Thymus (tissue), 11 donors: Measurements from ENCODE around the gene EPHA6. TPM values are rescaled to one million over a fixed set of nuclear protein-coding genes. Genes with fewer than 3 reads are reported as not detected.
"Not testable (repeated sequence)": the region's sequence is repeated elsewhere in the genome, so short reads cannot be mapped to it uniquely, and the experiment has no call there.

Experiments
- DNase-seq, 9 donors: peaks; one replicate each; pipeline ENCODE4 v3.0.0-alpha.2; 2013; ENCODE audit warnings: low spot score in 9 of 9, low read depth in 6 of 9, missing footprints in 1 of 9
- H3K27ac ChIP-seq, 2 donors: one replicate each; pipeline ENCODE4 v1.5.1; 2013; ENCODE audit warnings: control low read depth in 1 of 2, low read depth in 1 of 2, low read length in 1 of 2, mild to moderate bottlenecking in 1 of 2, moderate library complexity in 1 of 2
- H3K27me3 ChIP-seq, 2 donors: one replicate each; pipeline ENCODE4 v1.5.1; 2013; ENCODE audit warnings: low read length in 1 of 2; ENCODE audit not compliant: control insufficient read depth in 2 of 2, insufficient read depth in 1 of 2
- H3K36me3 ChIP-seq, 2 donors: one replicate each; pipeline ENCODE4 v1.5.1; 2013; ENCODE audit warnings: low read length in 1 of 2, mild to moderate bottlenecking in 1 of 2, moderate library complexity in 1 of 2; ENCODE audit not compliant: control insufficient read depth in 2 of 2, insufficient read depth in 2 of 2
- H3K4me1 ChIP-seq, 2 donors: one replicate each; pipeline ENCODE4 v1.5.1; 2013; ENCODE audit warnings: low read length in 2 of 2; ENCODE audit not compliant: control insufficient read depth in 2 of 2, insufficient read depth in 2 of 2
- H3K4me3 ChIP-seq, 2 donors: one replicate each; pipeline ENCODE4 v1.5.1; 2013; ENCODE audit warnings: low read length in 2 of 2, control low read depth in 1 of 2, mild to moderate bottlenecking in 1 of 2
- H3K9me3 ChIP-seq, 2 donors: one replicate each; pipeline ENCODE4 v1.5.1; 2013; ENCODE audit warnings: low read length in 1 of 2, mild to moderate bottlenecking in 1 of 2; ENCODE audit not compliant: control insufficient read depth in 2 of 2, insufficient read depth in 1 of 2
- WGBS: extraction: QIAGEN DNeasy Blood & Tissue Kit; methylation state at CpG from one replicate; pipeline ENCODE4 v1.1.7; 2013; 5-methylcytosine and 5-hydroxymethylcytosine counted together
- polyA plus RNA-seq: library from polyadenylated mRNA; stranded (reverse); fragments of 200-250 nt; gene quantifications from one replicate; pipeline ENCODE4 v1.2.3, GENCODE V29; 2013
- total RNA-seq: library from RNA; stranded (reverse); fragments of 120-200 nt; gene quantifications from one replicate; pipeline ENCODE4 v1.2.4, GENCODE V29; 2013
- donor health status: healthy.

Gene EPHA6
- total and polyA plus RNA-seq, 2 donors, result 0.09 to 1.3 TPM

- DNase-seq, result no peak
- WGBS, result 89% methylated on average over 2 of the region's 2 CpGs
- Histone ChIP-seq H3K4me1 (no peaks in the 10 kb centered on the region), H3K27me3 (no peaks in the 10 kb centered on the region), H3K36me3 (no peaks in the 10 kb centered on the region), H3K27ac (no peak overlapping the region), H3K4me3 (no peak overlapping the region), H3K9me3 (peaks cover 0 to 6% of the 10 kb centered on the region in 2 donors)
These were observed 796.2 kb downstream of the EPHA6 start for GRCh38 chr3:97610626-97611025.

DNA sequence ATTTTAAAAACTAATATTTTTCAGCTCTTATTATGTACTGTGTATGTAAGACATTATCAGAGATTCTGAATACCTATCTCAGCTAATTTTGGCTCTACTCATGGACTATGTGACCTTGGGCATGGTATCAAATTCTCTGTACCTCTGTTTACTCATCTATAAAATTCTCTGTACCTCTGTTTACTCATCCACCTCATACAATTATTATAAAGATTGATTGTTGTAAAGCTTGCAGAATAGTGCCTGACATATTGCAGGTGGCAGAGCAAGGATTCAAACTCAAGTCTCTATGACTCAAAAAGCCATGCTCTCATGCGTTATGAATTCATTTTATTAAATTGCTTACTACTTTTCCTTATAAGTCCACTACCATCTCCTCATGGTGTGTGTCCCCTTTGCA lies 798.2 kb downstream of the EPHA6 start:
- Histone ChIP-seq H3K27me3 (no peaks in the 10 kb centered on the region), H3K36me3 (no peaks in the 10 kb centered on the region), H3K4me1 (no peaks in the 10 kb centered on the region), H3K4me3 (no peak overlapping the region), H3K9me3 (peaks cover 0 to 10% of the 10 kb centered on the region in 2 donors), H3K27ac (no peak overlapping the region)
- 91% methylated on average over 1 of the region's 1 CpG for WGBS
- no peak for DNase-seq

DNA sequence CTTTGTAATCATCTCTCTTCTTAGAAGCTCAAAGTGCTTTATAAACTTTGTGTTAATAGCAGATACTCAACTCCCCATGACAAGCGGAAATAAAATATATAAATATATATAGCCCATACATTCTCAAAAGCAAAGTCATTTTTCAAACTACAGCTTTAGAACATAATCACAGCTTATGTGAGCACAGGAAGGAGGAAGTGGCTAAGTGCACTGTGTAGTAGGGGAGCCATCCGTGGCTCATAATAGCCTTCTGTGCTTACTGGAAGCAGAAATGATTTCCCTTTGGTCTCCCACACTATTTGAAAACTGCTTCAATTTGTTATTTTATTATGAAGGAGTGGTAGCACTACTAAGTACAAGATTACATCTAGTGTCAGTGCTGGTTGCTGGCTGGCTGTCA lies 798.7 kb downstream of the EPHA6 start:
- H3K4me1 ChIP-seq, result no peaks in the 10 kb centered on the region
- H3K27ac ChIP-seq, result no peak overlapping the region
- DNase-seq, result no peak
- H3K27me3 ChIP-seq, result no peaks in the 10 kb centered on the region
- H3K4me3 ChIP-seq, result no peak overlapping the region
- peaks cover 0 to 10% of the 10 kb centered on the region in 2 donors for H3K9me3 ChIP-seq
- no peaks in the 10 kb centered on the region for H3K36me3 ChIP-seq
- 52% methylated on average over 2 of the region's 2 CpGs for WGBS

DNA sequence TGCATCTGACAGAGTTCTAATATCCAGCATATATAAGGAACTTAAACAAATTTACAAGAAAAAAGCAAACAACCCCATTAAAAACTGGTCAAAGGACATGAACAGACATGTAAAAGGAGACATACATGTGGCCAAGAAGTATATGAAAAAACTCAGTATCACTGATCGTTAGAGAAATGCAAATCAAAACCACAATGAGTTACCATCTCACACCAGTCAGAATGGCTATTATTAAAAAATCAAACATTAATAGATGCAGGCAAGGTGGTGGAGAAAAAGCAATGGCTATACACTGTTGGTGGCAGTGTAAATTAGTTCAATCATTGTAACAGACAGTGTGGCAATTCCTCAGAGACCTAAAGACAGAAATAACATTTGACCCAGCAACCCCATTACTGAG lies 806.1 kb downstream of the EPHA6 start:
- whole genome bisulfite sequencing, result 91% methylated on average over 1 of the region's 1 CpG
- not testable (repeated sequence) for H3K9me3 ChIP-seq, H3K27me3 ChIP-seq, H3K4me1 ChIP-seq, H3K4me3 ChIP-seq, H3K36me3 ChIP-seq, DNase-seq, H3K27ac ChIP-seq

DNA sequence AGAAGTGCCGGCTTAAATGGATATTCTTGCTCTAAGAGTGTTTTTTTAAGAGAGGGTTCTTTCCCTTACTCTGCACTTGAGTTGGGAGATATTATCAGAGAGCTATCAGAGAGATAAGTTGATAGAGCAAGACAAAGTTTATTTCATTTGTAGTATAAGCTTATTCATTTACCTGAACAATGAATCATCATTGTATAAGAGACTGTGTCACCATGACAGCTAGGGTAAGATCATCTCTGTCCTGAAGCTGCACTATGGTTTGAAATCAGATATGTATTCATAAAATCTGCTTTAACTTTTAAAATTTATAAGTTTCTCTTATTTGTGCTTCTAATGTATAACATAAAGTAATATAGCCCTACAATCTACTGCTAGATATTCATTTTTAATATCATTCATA lies 822.1 kb downstream of the EPHA6 start:
- Histone ChIP-seq H3K36me3 (no peaks in the 10 kb centered on the region), H3K27me3 (no peaks in the 10 kb centered on the region), H3K4me3 (no peak overlapping the region), H3K27ac (no peak overlapping the region), H3K4me1 (no peaks in the 10 kb centered on the region), H3K9me3 (no peaks in the 10 kb centered on the region)
- no peak for DNase-seq
- 96% methylated on average over 1 of the region's 1 CpG for WGBS

GRCh38 chr3:97646932-97647331 lies 832.5 kb downstream of the EPHA6 start:
- Histone ChIP-seq H3K9me3 (no peaks in the 10 kb centered on the region), H3K4me1 (no peaks in the 10 kb centered on the region), H3K4me3 (no peak overlapping the region), H3K36me3 (no peaks in the 10 kb centered on the region), H3K27ac (no peak overlapping the region), H3K27me3 (no peaks in the 10 kb centered on the region)
- DNase-seq, result no peak
- 93% methylated on average over 1 of the region's 1 CpG for WGBS

- no peaks in the 10 kb centered on the region for H3K9me3 ChIP-seq
- no peaks in the 10 kb centered on the region for H3K27me3 ChIP-seq
- no peak overlapping the region for H3K27ac ChIP-seq
- no peaks in the 10 kb centered on the region for H3K4me1 ChIP-seq
- WGBS, result 96% methylated on average over 1 of the region's 1 CpG
- no peak for DNase-seq
- no peak overlapping the region for H3K4me3 ChIP-seq
- no peaks in the 10 kb centered on the region for H3K36me3 ChIP-seq
These were observed 833.1 kb downstream of the EPHA6 start for GRCh38 chr3:97647441-97647982.

DNA sequence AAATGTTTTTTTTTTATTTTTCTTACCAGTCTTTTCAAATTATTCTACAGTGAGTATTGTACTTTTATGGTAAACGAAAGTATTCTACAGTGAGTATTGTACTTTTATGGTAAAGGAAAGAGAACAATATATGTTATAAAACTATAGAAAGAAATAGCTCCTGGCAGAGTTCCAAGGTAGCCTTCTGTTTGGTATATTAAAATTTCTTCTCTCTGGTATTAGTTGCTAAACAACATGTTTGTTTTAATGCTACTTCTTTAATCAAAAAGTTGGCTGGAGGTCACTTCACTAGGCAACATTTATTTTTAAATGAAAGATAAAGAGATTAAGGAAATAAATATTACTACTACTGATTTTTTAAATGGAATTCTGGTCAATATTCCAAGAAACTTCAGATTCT lies 841.6 kb downstream of the EPHA6 start:
- Histone ChIP-seq H3K4me3 (no peak overlapping the region), H3K27ac (no peak overlapping the region), H3K4me1 (no peaks in the 10 kb centered on the region), H3K36me3 (no peaks in the 10 kb centered on the region), H3K27me3 (no peaks in the 10 kb centered on the region), H3K9me3 (no peaks in the 10 kb centered on the region)
- no peak for DNase-seq
- 94% methylated on average over 1 of the region's 1 CpG for WGBS

GRCh38 chr3:97656638-97657037 lies 842.2 kb downstream of the EPHA6 start:
- Histone ChIP-seq H3K27me3 (no peaks in the 10 kb centered on the region), H3K36me3 (no peaks in the 10 kb centered on the region), H3K4me1 (no peaks in the 10 kb centered on the region), H3K9me3 (no peaks in the 10 kb centered on the region), H3K27ac (no peak overlapping the region), H3K4me3 (no peak overlapping the region)
- no peak for DNase-seq
